GM23338 (cell line): Measurements from ENCODE around the gene GAR1. TPM values are rescaled to one million over a fixed set of nuclear protein-coding genes. Genes with fewer than 3 reads are reported as not detected.

Experiments
- ATAC-seq: fragments of 200-7000 bp; cut with Tn5 transposase; 3 replicates; pipeline ENCODE4 v1.9.1; 2020
- DNase-seq: peaks from one replicate; pipeline ENCODE4 v3.0.0-alpha.2; 2015; ENCODE audit warnings: low spot score
- H2AFZ ChIP-seq: fragments of 200-600 bp; sonication (generic); 2 replicates; pipeline ENCODE4 v1.8.0; 2016; ENCODE audit warnings: antibody characterized with exemption, mild to moderate bottlenecking, moderate library complexity
- H3F3A ChIP-seq: fragments of 200-600 bp; sonication (generic); replicated peaks from 2 replicates; pipeline ENCODE4 v1.8.0; 2017; ENCODE audit warnings: antibody characterized with exemption, mixed run types, low read depth
- H3K27ac ChIP-seq: fragments of 200-600 bp; sonication (generic); 2 replicates; pipeline ENCODE4 v1.6.1; 2016; ENCODE audit warnings: low read depth
- H3K27me3 ChIP-seq: fragments of 200-600 bp; sonication (generic); 2 replicates; pipeline ENCODE4 v1.8.0; 2016; ENCODE audit warnings: mild to moderate bottlenecking, mixed run types, moderate library complexity; ENCODE audit not compliant: insufficient read depth
- H3K36me3 ChIP-seq: fragments of 200-600 bp; sonication (generic); 2 replicates; pipeline ENCODE4 v1.8.0; 2016; ENCODE audit warnings: mild to moderate bottlenecking; ENCODE audit not compliant: insufficient read depth
- H3K4me1 ChIP-seq: fragments of 200-600 bp; sonication (generic); 2 replicates; pipeline ENCODE4 v1.8.0; 2016; ENCODE audit warnings: mild to moderate bottlenecking, moderate library complexity; ENCODE audit not compliant: insufficient read depth
- H3K4me2 ChIP-seq: fragments of 200-600 bp; sonication (generic); 2 replicates; pipeline ENCODE4 v1.7.1; 2017; ENCODE audit warnings: mixed run types
- H3K4me3 ChIP-seq: fragments of 200-600 bp; sonication (generic); 2 replicates; pipeline ENCODE4 v1.6.1; 2016; ENCODE audit warnings: mixed run types
- H3K79me2 ChIP-seq: fragments of 200-600 bp; sonication (generic); replicated peaks from 2 replicates; pipeline ENCODE4 v1.8.0; 2017; ENCODE audit warnings: mild to moderate bottlenecking; ENCODE audit not compliant: insufficient read depth
- H3K9me2 ChIP-seq: fragments of 200-600 bp; sonication (generic); 2 replicates; pipeline ENCODE4 v1.8.0; 2017; ENCODE audit not compliant: insufficient read depth
- H4K20me1 ChIP-seq: fragments of 200-600 bp; sonication (generic); replicated peaks from 2 replicates; pipeline ENCODE4 v1.8.0; 2017; ENCODE audit warnings: mild to moderate bottlenecking; ENCODE audit not compliant: insufficient read depth
- H3K27ac Mint-ChIP-seq: 2 replicates; pipeline ENCODE4 v1.8.0; 2020; ENCODE audit warnings: inconsistent platforms, mild to moderate bottlenecking, moderate library complexity, mixed read lengths
- H3K27me3 Mint-ChIP-seq: 3 replicates; pipeline ENCODE4 v1.8.0; 2022; ENCODE audit warnings: low read depth, mild to moderate bottlenecking, moderate library complexity, mixed read lengths, inconsistent platforms; ENCODE audit not compliant: insufficient read depth, poor library complexity
- H3K36me3 Mint-ChIP-seq: 3 replicates; pipeline ENCODE4 v1.8.0; 2021; ENCODE audit warnings: low read depth, mild to moderate bottlenecking, inconsistent platforms, moderate library complexity, mixed read lengths
- H3K4me1 Mint-ChIP-seq: 3 replicates; pipeline ENCODE4 v1.8.0; 2020; ENCODE audit warnings: mild to moderate bottlenecking, inconsistent platforms, mixed read lengths
- H3K4me3 Mint-ChIP-seq: 3 replicates; pipeline ENCODE4 v1.8.0; 2021; ENCODE audit warnings: moderate library complexity, mild to moderate bottlenecking, inconsistent platforms, mixed read lengths
- H3K9me3 Mint-ChIP-seq: 3 replicates; pipeline ENCODE4 v1.8.0; 2020; ENCODE audit warnings: moderate library complexity, mild to moderate bottlenecking, inconsistent platforms, mixed read lengths
- CREB1 ChIP-seq: fragments of 250-450 bp; sonication (Bioruptor Pico); IDR thresholded peaks from 2 replicates; pipeline ENCODE4 v1.5.0; 2020; ENCODE audit warnings: low read depth, mild to moderate bottlenecking, moderate library complexity
- CTCF ChIP-seq, 2 experiments: fragments of 200-600 bp in 1 of 2; sonication (generic) in 1 of 2; conservative IDR thresholded peaks; 2 replicates each; pipeline versions ENCODE4 v1.5.1 to v1.6.1; 2016 to 2017; ENCODE audit warnings: antibody characterized with exemption in 2 of 2, low read depth in 2 of 2, mild to moderate bottlenecking in 2 of 2, moderate library complexity in 1 of 2
- EZH2 ChIP-seq: fragments of 200-600 bp; sonication (generic); IDR thresholded peaks from one replicate; pipeline ENCODE4 v1.8.0; 2017; ENCODE audit warnings: antibody characterized with exemption, mild to moderate bottlenecking, low read depth; ENCODE audit not compliant: unreplicated experiment
- EZH2phosphoT487 ChIP-seq: fragments of 200-600 bp; sonication (generic); IDR thresholded peaks from one replicate; pipeline ENCODE4 v1.8.1; 2018; ENCODE audit warnings: antibody characterized with exemption; ENCODE audit not compliant: unreplicated experiment
- JUNB ChIP-seq: IDR thresholded peaks from one replicate; pipeline ENCODE4 v1.6.1; 2016; ENCODE audit warnings: antibody characterized with exemption; ENCODE audit not compliant: unreplicated experiment
- NANOG ChIP-seq: IDR thresholded peaks from 2 replicates; pipeline ENCODE4 v1.6.1; 2016; ENCODE audit warnings: antibody characterized with exemption, borderline replicate concordance
- ZNF331 ChIP-seq: fragments of 250-450 bp; sonication (Bioruptor Pico); IDR thresholded peaks from 2 replicates; pipeline ENCODE4 v1.5.0; 2020; ENCODE audit warnings: low read depth, mild to moderate bottlenecking, moderate library complexity
- polyA plus RNA-seq: library from polyadenylated mRNA; unstranded; fragments of >200 nt; fragmentation: Nextera tagmentation; extraction: Ambion mirVana; gene quantifications from 2 replicates; pipeline ENCODE4 v1.2.1, GENCODE V29; 2016
- total RNA-seq: library from RNA; depleted of rRNA; stranded (reverse); fragments of >200 nt; shearing (Covaris generic); gene quantifications from 2 replicates; pipeline ENCODE4 v1.2.3, GENCODE V29; 2014
- TF ChIP-seq, protein P1 (sequence below): IDR thresholded peaks from one replicate; pipeline ENCODE4 v1.6.1; 2018; ENCODE audit warnings: antibody characterized with exemption; ENCODE audit not compliant: unreplicated experiment
- TF ChIP-seq, protein P2 (sequence below): IDR thresholded peaks from 2 replicates; pipeline ENCODE4 v1.6.1; 2016; ENCODE audit warnings: antibody characterized with exemption

The GAR1 gene
- total and polyA plus RNA-seq, 2 experiments from 2014 or later: 13.8 to 98.7 TPM

DNA sequence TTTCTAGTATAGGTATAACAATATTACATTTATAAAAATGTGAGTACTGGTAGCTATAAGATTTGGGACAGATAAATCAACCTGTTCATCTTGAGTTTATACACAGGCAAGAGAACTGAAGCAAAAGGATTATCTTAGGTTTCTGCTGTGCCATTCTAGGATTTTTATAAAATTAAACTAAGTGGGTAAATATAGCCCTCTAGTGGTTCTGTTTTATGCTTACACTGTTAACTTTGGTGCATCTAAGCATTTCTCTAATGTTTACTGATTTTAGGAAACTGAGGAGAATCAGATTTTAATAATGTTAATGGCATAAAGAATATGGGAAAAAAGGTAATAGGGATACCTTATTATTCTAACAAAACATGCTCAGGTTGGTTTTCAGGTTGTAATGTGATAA, 11.2 kb downstream of the GAR1 start:
- peaks cover 20% of the 10 kb centered on the region for H3K36me3 ChIP-seq
- H4K20me1 ChIP-seq: no peaks in the 10 kb centered on the region; the same call in 1 of the 2 replicates
- no peaks in the 10 kb centered on the region for H3K79me2 ChIP-seq
- Mint-ChIP-seq H3K27me3 (no peaks in the 10 kb centered on the region), H3K4me1 (no peaks in the 10 kb centered on the region), H3K4me3 (no peak overlapping the region), H3K27ac (no peak overlapping the region), H3K9me3 (no peaks in the 10 kb centered on the region), H3K36me3 (peaks cover 25% of the 10 kb centered on the region)
- no peaks in the 10 kb centered on the region for H3F3A ChIP-seq
- no peak overlapping the region for H3K27ac ChIP-seq
- H3K9me2 ChIP-seq: no peaks in the 10 kb centered on the region
- no peaks in the 10 kb centered on the region for H3K27me3 ChIP-seq
- no peaks in the 10 kb centered on the region for H3K4me1 ChIP-seq
- ATAC-seq (no peak), DNase-seq (peak; percentile 27)
- TF ChIP-seq CTCF (conservative IDR thresholded peaks at IDR 0.05; ENCODE audit: low read depth in 2 of 2) (peak in 1 of 2 experiments; percentile 68; a peak in 3 of 4 replicates), JUNB (no peak)
- H3K4me2 ChIP-seq: no peak overlapping the region
- no peak overlapping the region for H2AFZ ChIP-seq
- no peak overlapping the region for H3K4me3 ChIP-seq

DNA sequence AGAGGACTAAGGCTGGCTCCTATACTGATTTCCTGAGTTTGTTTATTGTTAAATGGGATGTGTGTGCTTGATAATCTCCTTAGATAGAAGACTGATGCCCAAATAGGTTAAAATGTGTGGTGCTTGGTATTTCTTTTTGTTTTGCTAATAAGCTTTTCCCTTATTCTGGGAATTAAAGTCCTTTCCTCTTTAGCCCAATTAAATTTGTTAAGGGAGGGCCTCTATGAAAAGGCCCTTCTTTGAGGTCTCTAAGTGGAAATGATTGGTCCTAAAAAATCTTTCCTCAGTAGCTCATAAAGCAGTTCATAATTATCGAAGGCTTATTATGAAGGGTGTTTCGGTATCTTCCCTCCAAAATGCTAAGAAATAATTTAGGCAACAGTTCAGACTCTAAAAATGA, 12.1 kb downstream of the GAR1 start, which contains the start of gene RRH:
TSS of gene RRH (plus strand) at position 301 of the 400 bp plus-strand sequence. CDS start at position 357, 56 bp downstream.
- H3K9me3 Mint-ChIP-seq: no peaks in the 10 kb centered on the region
- Histone ChIP-seq H3K4me1 (no peaks in the 10 kb centered on the region), H3K36me3 (peaks cover 16% of the 10 kb centered on the region), H3K27me3 (no peaks in the 10 kb centered on the region), H3K27ac (no peak within 1 kb of the TSS), H3K79me2 (no peaks in the 10 kb centered on the region), H4K20me1 (no peaks in the 10 kb centered on the region), H3K4me3 (no peak within 1 kb of the TSS), H3K4me2 (no peak within 1 kb of the TSS), H3K9me2 (no peaks in the 10 kb centered on the region), H2AFZ (no peak within 1 kb of the TSS), H3F3A (no peaks in the 10 kb centered on the region)
- no peak within 1 kb of the TSS for H3K27ac Mint-ChIP-seq
- H3K36me3 Mint-ChIP-seq: peaks cover 19% of the 10 kb centered on the region
- no peak within 1 kb of the TSS for H3K4me3 Mint-ChIP-seq
- no peaks in the 10 kb centered on the region for H3K4me1 Mint-ChIP-seq
- ATAC-seq (no peak), DNase-seq (no peak)
- H3K27me3 Mint-ChIP-seq: no peaks in the 10 kb centered on the region
- TF ChIP-seq, protein P1, sequence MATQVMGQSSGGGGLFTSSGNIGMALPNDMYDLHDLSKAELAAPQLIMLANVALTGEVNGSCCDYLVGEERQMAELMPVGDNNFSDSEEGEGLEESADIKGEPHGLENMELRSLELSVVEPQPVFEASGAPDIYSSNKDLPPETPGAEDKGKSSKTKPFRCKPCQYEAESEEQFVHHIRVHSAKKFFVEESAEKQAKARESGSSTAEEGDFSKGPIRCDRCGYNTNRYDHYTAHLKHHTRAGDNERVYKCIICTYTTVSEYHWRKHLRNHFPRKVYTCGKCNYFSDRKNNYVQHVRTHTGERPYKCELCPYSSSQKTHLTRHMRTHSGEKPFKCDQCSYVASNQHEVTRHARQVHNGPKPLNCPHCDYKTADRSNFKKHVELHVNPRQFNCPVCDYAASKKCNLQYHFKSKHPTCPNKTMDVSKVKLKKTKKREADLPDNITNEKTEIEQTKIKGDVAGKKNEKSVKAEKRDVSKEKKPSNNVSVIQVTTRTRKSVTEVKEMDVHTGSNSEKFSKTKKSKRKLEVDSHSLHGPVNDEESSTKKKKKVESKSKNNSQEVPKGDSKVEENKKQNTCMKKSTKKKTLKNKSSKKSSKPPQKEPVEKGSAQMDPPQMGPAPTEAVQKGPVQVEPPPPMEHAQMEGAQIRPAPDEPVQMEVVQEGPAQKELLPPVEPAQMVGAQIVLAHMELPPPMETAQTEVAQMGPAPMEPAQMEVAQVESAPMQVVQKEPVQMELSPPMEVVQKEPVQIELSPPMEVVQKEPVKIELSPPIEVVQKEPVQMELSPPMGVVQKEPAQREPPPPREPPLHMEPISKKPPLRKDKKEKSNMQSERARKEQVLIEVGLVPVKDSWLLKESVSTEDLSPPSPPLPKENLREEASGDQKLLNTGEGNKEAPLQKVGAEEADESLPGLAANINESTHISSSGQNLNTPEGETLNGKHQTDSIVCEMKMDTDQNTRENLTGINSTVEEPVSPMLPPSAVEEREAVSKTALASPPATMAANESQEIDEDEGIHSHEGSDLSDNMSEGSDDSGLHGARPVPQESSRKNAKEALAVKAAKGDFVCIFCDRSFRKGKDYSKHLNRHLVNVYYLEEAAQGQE: no peak
- TF ChIP-seq EZH2: no peak
- TF ChIP-seq, protein P2, sequence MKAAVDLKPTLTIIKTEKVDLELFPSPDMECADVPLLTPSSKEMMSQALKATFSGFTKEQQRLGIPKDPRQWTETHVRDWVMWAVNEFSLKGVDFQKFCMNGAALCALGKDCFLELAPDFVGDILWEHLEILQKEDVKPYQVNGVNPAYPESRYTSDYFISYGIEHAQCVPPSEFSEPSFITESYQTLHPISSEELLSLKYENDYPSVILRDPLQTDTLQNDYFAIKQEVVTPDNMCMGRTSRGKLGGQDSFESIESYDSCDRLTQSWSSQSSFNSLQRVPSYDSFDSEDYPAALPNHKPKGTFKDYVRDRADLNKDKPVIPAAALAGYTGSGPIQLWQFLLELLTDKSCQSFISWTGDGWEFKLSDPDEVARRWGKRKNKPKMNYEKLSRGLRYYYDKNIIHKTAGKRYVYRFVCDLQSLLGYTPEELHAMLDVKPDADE: no peak
- no peak for TF ChIP-seq JUNB
- TF ChIP-seq EZH2phosphoT487: no peak
- no peak for TF ChIP-seq CREB1 (CRISPR knock-in tag)
- no peak for TF ChIP-seq NANOG
- no peak for TF ChIP-seq ZNF331
